Raji (cell line): ENCODE results near the gene TMCC3.

Source experiments
- POLR2A ChIP-seq: IDR thresholded peaks from 2 replicates; pipeline ENCODE4 v1.6.1; 2011; ENCODE audit warnings: low read depth, low read length, control low read depth; ENCODE audit not compliant: insufficient read depth

TMCC3 gene

GRCh38 chr12:94628369-94628768, 22.0 kb downstream of the TMCC3 start:
- no peak for TF ChIP-seq POLR2A

GRCh38 chr12:94625531-94625930, 24.8 kb downstream of the TMCC3 start:
- no peak for TF ChIP-seq POLR2A

GRCh38 chr12:94623161-94623920, 27.0 kb downstream of the TMCC3 start:
- no peak for TF ChIP-seq POLR2A

- no peak for TF ChIP-seq POLR2A
These were observed 27.9 kb downstream of the TMCC3 start for GRCh38 chr12:94622475-94622874.

GRCh38 chr12:94621662-94622359, 28.5 kb downstream of the TMCC3 start:
- no peak for TF ChIP-seq POLR2A

GRCh38 chr12:94620621-94621020, 29.7 kb downstream of the TMCC3 start:
- no peak for TF ChIP-seq POLR2A

- no peak for TF ChIP-seq POLR2A
These were observed 31.2 kb downstream of the TMCC3 start for GRCh38 chr12:94618995-94619695.

GRCh38 chr12:94617101-94617500, 33.3 kb downstream of the TMCC3 start:
- no peak for TF ChIP-seq POLR2A

- TF ChIP-seq POLR2A: no peak
These were observed 34.1 kb downstream of the TMCC3 start for GRCh38 chr12:94616203-94616729.

- TF ChIP-seq POLR2A: no peak
These were observed 34.8 kb downstream of the TMCC3 start for GRCh38 chr12:94615260-94616181.

GRCh38 chr12:94614288-94614721, 36.1 kb downstream of the TMCC3 start:
- no peak for TF ChIP-seq POLR2A

- TF ChIP-seq POLR2A: no peak
These were observed 40.4 kb downstream of the TMCC3 start for GRCh38 chr12:94609917-94610443.

GRCh38 chr12:94604366-94604698, 46.0 kb downstream of the TMCC3 start:
- no peak for TF ChIP-seq POLR2A
